ENCODE results near the gene KCTD13. TPM values are rescaled to one million over a fixed set of nuclear protein-coding genes. Genes with fewer than 3 reads are reported as not detected.
"Not testable (repeated sequence)": the region's sequence is repeated elsewhere in the genome, so short reads cannot be mapped to it uniquely, and the experiment has no call there.

Gene KCTD13
- total RNA-seq, 3 donors from 2014 or later: 42.7 to 45.4 (median 44.1) TPM

GRCh38 chr16:29959821-29960220 lies 33.8 kb upstream of the KCTD13 start:
- peaks cover 16% of the 10 kb centered on the region for H3K4me1 Mint-ChIP-seq (ENCODE audit: low read depth)
- ATAC-seq; H3K27me3 Mint-ChIP-seq (ENCODE audit: low read depth); DNase-seq; H3K9me3 Mint-ChIP-seq; H3K36me3 Mint-ChIP-seq (ENCODE audit: insufficient read depth); H3K4me3 Mint-ChIP-seq: not testable (repeated sequence)

- DNase-seq (no peak), ATAC-seq (no peak)
- H3K36me3 Mint-ChIP-seq (ENCODE audit: insufficient read depth): no peaks in the 10 kb centered on the region
- H3K4me1 Mint-ChIP-seq (ENCODE audit: low read depth): peaks cover 16% of the 10 kb centered on the region
- H3K4me3 Mint-ChIP-seq: no peak overlapping the region
- H3K9me3 Mint-ChIP-seq: no peaks in the 10 kb centered on the region
- no peaks in the 10 kb centered on the region for H3K27me3 Mint-ChIP-seq (ENCODE audit: low read depth)
These were observed 33.3 kb upstream of the KCTD13 start for GRCh38 chr16:29959293-29959692.

GRCh38 chr16:29958756-29959155 lies 32.7 kb upstream of the KCTD13 start:
- peaks cover 16% of the 10 kb centered on the region for H3K4me1 Mint-ChIP-seq (ENCODE audit: low read depth)
- H3K9me3 Mint-ChIP-seq: no peaks in the 10 kb centered on the region
- DNase-seq (no peak), ATAC-seq (no peak)
- peaks cover 2% of the 10 kb centered on the region for H3K27me3 Mint-ChIP-seq (ENCODE audit: low read depth)
- no peak overlapping the region for H3K4me3 Mint-ChIP-seq
- H3K36me3 Mint-ChIP-seq (ENCODE audit: insufficient read depth): no peaks in the 10 kb centered on the region

GRCh38 chr16:29951625-29952365 lies 25.8 kb upstream of the KCTD13 start:
- no peak for DNase-seq
- Mint-ChIP-seq H3K4me1 (ENCODE audit: low read depth) (no peaks in the 10 kb centered on the region), H3K27me3 (ENCODE audit: low read depth) (peaks cover 4% of the 10 kb centered on the region), H3K36me3 (ENCODE audit: insufficient read depth) (peaks cover 1% of the 10 kb centered on the region), H3K9me3 (peaks cover 11% of the 10 kb centered on the region), H3K4me3 (no peak overlapping the region)
- ATAC-seq: no peak

- ATAC-seq (no peak), DNase-seq (no peak)
- peaks cover 11% of the 10 kb centered on the region for H3K9me3 Mint-ChIP-seq
- peaks cover 4% of the 10 kb centered on the region for H3K27me3 Mint-ChIP-seq (ENCODE audit: low read depth)
- H3K36me3 Mint-ChIP-seq (ENCODE audit: insufficient read depth): peaks cover 1% of the 10 kb centered on the region
- H3K4me3 Mint-ChIP-seq: no peak overlapping the region
- no peaks in the 10 kb centered on the region for H3K4me1 Mint-ChIP-seq (ENCODE audit: low read depth)
These were observed 24.9 kb upstream of the KCTD13 start for GRCh38 chr16:29950806-29951461.

GRCh38 chr16:29947897-29948296 lies 21.9 kb upstream of the KCTD13 start:
- Mint-ChIP-seq H3K4me3 (no peak overlapping the region), H3K9me3 (peaks cover 11% of the 10 kb centered on the region), H3K27me3 (ENCODE audit: low read depth) (peaks cover 2% of the 10 kb centered on the region), H3K36me3 (ENCODE audit: insufficient read depth) (peaks cover 1% of the 10 kb centered on the region), H3K4me1 (ENCODE audit: low read depth) (no peaks in the 10 kb centered on the region)
- DNase-seq: no peak
- ATAC-seq: no peak

GRCh38 chr16:29943846-29944799 lies 18.1 kb upstream of the KCTD13 start:
- ATAC-seq (no peak), DNase-seq (no peak)
- no peaks in the 10 kb centered on the region for H3K9me3 Mint-ChIP-seq
- H3K4me1 Mint-ChIP-seq (ENCODE audit: low read depth): no peaks in the 10 kb centered on the region
- peaks cover 5% of the 10 kb centered on the region for H3K27me3 Mint-ChIP-seq (ENCODE audit: low read depth)
- H3K4me3 Mint-ChIP-seq: no peak overlapping the region
- H3K36me3 Mint-ChIP-seq (ENCODE audit: insufficient read depth): no peaks in the 10 kb centered on the region

GRCh38 chr16:29940656-29941055 lies 14.6 kb upstream of the KCTD13 start:
- no peak for ATAC-seq

GRCh38 chr16:29931750-29932149 lies 5.7 kb upstream of the KCTD13 start:
- H3K4me3 Mint-ChIP-seq; H3K9me3 Mint-ChIP-seq; DNase-seq; H3K36me3 Mint-ChIP-seq (ENCODE audit: insufficient read depth); ATAC-seq; H3K4me1 Mint-ChIP-seq (ENCODE audit: low read depth); H3K27me3 Mint-ChIP-seq (ENCODE audit: low read depth): not testable (repeated sequence)

More at GRCh38 chr16:29940656-29941055, 14.6 kb upstream of the KCTD13 start:
- Mint-ChIP-seq H3K4me3 (no peak overlapping the region), H3K36me3 (ENCODE audit: insufficient read depth) (no peaks in the 10 kb centered on the region), H3K4me1 (ENCODE audit: low read depth) (no peaks in the 10 kb centered on the region), H3K27me3 (ENCODE audit: low read depth) (peaks cover 5% of the 10 kb centered on the region), H3K9me3 (no peaks in the 10 kb centered on the region)
- DNase-seq: no peak

- no peak for DNase-seq
- no peaks in the 10 kb centered on the region for H3K9me3 Mint-ChIP-seq
These were observed 1.3 kb upstream of the KCTD13 start for GRCh38 chr16:29927070-29927905.

GRCh38 chr16:29926711-29927052 lies 656 bp upstream of the KCTD13 start:
- H3K4me3 Mint-ChIP-seq: peak overlapping the region; percentile 91
- H3K9me3 Mint-ChIP-seq: no peaks in the 10 kb centered on the region
- ATAC-seq (no peak), DNase-seq (no peak)
- H3K27me3 Mint-ChIP-seq (ENCODE audit: low read depth): no peaks in the 10 kb centered on the region
- H3K4me1 Mint-ChIP-seq (ENCODE audit: low read depth): peaks cover 37% of the 10 kb centered on the region
- peaks cover 8% of the 10 kb centered on the region for H3K36me3 Mint-ChIP-seq (ENCODE audit: insufficient read depth)

More at GRCh38 chr16:29927070-29927905, 1.3 kb upstream of the KCTD13 start:
- peak overlapping the region; percentile 91 for H3K4me3 Mint-ChIP-seq
- peaks cover 37% of the 10 kb centered on the region for H3K4me1 Mint-ChIP-seq (ENCODE audit: low read depth)
- H3K36me3 Mint-ChIP-seq (ENCODE audit: insufficient read depth): peaks cover 8% of the 10 kb centered on the region
- no peaks in the 10 kb centered on the region for H3K27me3 Mint-ChIP-seq (ENCODE audit: low read depth)
- no peak for ATAC-seq

- Mint-ChIP-seq H3K4me1 (ENCODE audit: low read depth) (peaks cover 48% of the 10 kb centered on the region), H3K36me3 (ENCODE audit: insufficient read depth) (peaks cover 20% of the 10 kb centered on the region), H3K27me3 (ENCODE audit: low read depth) (no peaks in the 10 kb centered on the region), H3K9me3 (no peaks in the 10 kb centered on the region), H3K4me3 (peak overlapping the region; percentile 91)
- ATAC-seq: peak in 1 of 2 donors; percentile 6
- DNase-seq: no peak
These were observed 795 bp downstream of the KCTD13 start for GRCh38 chr16:29925105-29925756.

GRCh38 chr16:29922986-29923501 lies 3.0 kb downstream of the KCTD13 start:
- no peak overlapping the region for H3K4me3 Mint-ChIP-seq
- H3K36me3 Mint-ChIP-seq (ENCODE audit: insufficient read depth): peaks cover 23% of the 10 kb centered on the region
- H3K27me3 Mint-ChIP-seq (ENCODE audit: low read depth): no peaks in the 10 kb centered on the region
- H3K4me1 Mint-ChIP-seq (ENCODE audit: low read depth): peaks cover 48% of the 10 kb centered on the region
- DNase-seq: no peak
- no peaks in the 10 kb centered on the region for H3K9me3 Mint-ChIP-seq
- no peak for ATAC-seq
